Measurements from ENCODE around the gene CES1. TPM values are rescaled to one million over a fixed set of nuclear protein-coding genes. Genes with fewer than 3 reads are reported as not detected.
"Not testable (repeated sequence)": the region's sequence is repeated elsewhere in the genome, so short reads cannot be mapped to it uniquely, and the experiment has no call there.

Gene CES1
- total and polyA plus RNA-seq, 7 donors, result 1.3 to 4.9 (median 3.2) TPM

DNA sequence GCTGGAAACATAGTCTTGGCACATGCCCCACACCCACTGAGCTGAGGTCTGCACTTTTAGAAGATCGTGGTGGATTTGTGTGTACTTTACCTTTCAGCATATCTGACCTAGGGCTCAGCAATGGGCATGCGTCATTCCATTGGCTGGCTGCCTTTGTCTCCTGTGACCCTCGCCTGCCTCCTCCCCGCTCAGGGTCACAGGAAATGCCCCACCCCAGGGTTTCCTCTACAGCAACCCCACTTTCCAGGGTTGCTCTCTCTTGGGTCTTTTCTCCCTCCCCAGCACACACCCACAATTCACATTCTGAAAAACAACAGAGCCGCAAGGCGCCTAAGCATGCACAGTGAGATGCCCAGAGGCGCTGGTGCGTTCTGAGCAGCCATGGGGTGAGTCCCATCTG is 29.2 kb downstream of the CES1 start:
- H3K4me1 ChIP-seq; H3K36me3 ChIP-seq (ENCODE audit: insufficient read depth in 1 of 2, low read depth in 1 of 2); H3K27me3 ChIP-seq (ENCODE audit: insufficient read depth in 3 of 3, low read length in 2 of 3); intact Hi-C loops (cut with DNase I); ATAC-seq; H3K27ac ChIP-seq; H3K9me3 ChIP-seq; H3K4me3 ChIP-seq; DNase-seq: not testable (repeated sequence)
- WGBS, 3 donors, result no CpG with 5 or more reads among the region's 8 CpGs

GRCh38 chr16:55792934-55793374 is 39.9 kb downstream of the CES1 start:
- H3K4me1 ChIP-seq; H3K4me3 ChIP-seq; intact Hi-C loops (cut with DNase I); H3K27ac ChIP-seq; ATAC-seq; H3K36me3 ChIP-seq (ENCODE audit: insufficient read depth in 1 of 2, low read depth in 1 of 2); DNase-seq; H3K9me3 ChIP-seq; H3K27me3 ChIP-seq (ENCODE audit: insufficient read depth in 3 of 3, low read length in 2 of 3): not testable (repeated sequence)
- no CpG with 5 or more reads among the region's 11 CpGs for WGBS, 3 donors

- H3K27ac ChIP-seq; H3K27me3 ChIP-seq (ENCODE audit: insufficient read depth in 3 of 3, low read length in 2 of 3); intact Hi-C loops (cut with DNase I); DNase-seq; H3K9me3 ChIP-seq; ATAC-seq; H3K4me1 ChIP-seq; H3K4me3 ChIP-seq; H3K36me3 ChIP-seq (ENCODE audit: insufficient read depth in 1 of 2, low read depth in 1 of 2): not testable (repeated sequence)
- no CpG with 5 or more reads among the region's 6 CpGs for WGBS, 3 donors
Observed at GRCh38 chr16:55791512-55791911, 41.4 kb downstream of the CES1 start.

GRCh38 chr16:55790240-55790639 is 42.7 kb downstream of the CES1 start:
- H3K4me1 ChIP-seq; DNase-seq; ATAC-seq; H3K27ac ChIP-seq; H3K36me3 ChIP-seq (ENCODE audit: insufficient read depth in 1 of 2, low read depth in 1 of 2); H3K9me3 ChIP-seq; intact Hi-C loops (cut with DNase I); H3K4me3 ChIP-seq; H3K27me3 ChIP-seq (ENCODE audit: insufficient read depth in 3 of 3, low read length in 2 of 3): not testable (repeated sequence)
- 23 to 41% (median 38%) methylated on average over 2 of the region's 7 CpGs for WGBS, 3 donors

- DNase-seq; H3K4me1 ChIP-seq; H3K4me3 ChIP-seq; H3K27ac ChIP-seq; H3K9me3 ChIP-seq; H3K36me3 ChIP-seq (ENCODE audit: insufficient read depth in 1 of 2, low read depth in 1 of 2); ATAC-seq; H3K27me3 ChIP-seq (ENCODE audit: insufficient read depth in 3 of 3, low read length in 2 of 3); intact Hi-C loops (cut with DNase I): not testable (repeated sequence)
- 31 to 78% methylated on average over 1 to 2 of the region's 6 CpGs; no CpG with 5 or more reads in 1 of the 3 donors for WGBS, 3 donors
Observed at GRCh38 chr16:55782793-55783091, 50.2 kb downstream of the CES1 start.

DNA sequence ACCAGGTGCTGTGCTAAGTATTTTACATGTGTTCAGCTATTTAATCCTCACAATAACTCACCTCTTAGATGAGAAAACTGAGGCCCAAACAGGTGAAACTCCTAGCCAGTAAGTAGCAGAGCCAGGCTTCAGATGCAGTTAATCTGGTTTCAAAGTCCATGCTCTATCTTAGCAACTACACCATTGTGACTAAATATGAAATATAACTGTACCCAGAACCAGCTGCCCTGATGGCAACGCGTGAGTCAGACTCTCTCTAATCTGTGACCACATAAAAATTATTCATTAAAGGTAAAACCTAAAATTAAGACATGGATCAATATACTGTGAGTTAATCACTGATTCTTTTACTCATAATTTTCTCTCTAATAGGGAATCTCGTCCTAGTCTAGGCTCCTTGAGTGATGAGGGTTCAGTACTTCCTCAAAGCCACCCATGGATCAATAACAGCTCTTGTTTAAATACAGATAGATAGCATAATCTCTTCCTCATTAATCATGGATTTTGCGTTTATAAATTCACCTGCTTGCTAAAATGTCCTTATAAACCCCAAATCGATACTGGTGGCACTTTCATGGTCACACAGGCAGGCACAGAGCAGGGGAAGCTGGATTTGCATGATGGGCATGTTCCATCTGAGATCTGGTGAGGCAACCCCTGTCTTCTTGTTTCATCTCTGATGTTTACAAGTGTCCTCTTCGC is 50.7 kb downstream of the CES1 start:
- WGBS, 3 donors, result 67 to 76% (median 74%) methylated on average over 6 of the region's 6 CpGs
- H3K36me3 ChIP-seq (ENCODE audit: insufficient read depth in 1 of 2, low read depth in 1 of 2); H3K27me3 ChIP-seq (ENCODE audit: insufficient read depth in 3 of 3, low read length in 2 of 3); intact Hi-C loops (cut with DNase I); H3K4me3 ChIP-seq; H3K4me1 ChIP-seq; H3K27ac ChIP-seq; ATAC-seq; H3K9me3 ChIP-seq; DNase-seq: not testable (repeated sequence)

DNA sequence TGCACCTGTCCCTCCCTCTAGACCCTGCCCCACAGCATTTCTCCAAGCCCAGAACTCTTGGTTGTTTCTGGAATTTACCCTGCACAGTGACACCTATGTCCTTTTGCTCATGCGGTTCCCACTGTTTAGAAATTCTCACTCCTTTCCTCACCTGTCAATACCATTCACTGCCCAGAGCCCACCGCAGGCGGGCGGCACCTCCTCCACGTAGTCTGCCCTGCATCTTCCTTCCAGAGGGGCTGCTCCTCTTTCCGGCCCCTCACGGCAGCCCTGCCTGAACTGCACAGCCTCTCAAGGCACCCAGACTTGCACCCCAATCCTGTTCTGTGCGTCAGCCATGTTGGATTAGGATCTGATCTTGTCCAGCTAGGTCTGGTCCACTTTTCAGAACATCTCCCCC is 51.4 kb downstream of the CES1 start:
- 86 to 91% (median 88%) methylated on average over 8 of the region's 8 CpGs for WGBS, 3 donors
- H3K4me3 ChIP-seq; H3K4me1 ChIP-seq; H3K27me3 ChIP-seq (ENCODE audit: insufficient read depth in 3 of 3, low read length in 2 of 3); ATAC-seq; DNase-seq; H3K36me3 ChIP-seq (ENCODE audit: insufficient read depth in 1 of 2, low read depth in 1 of 2); H3K27ac ChIP-seq; intact Hi-C loops (cut with DNase I); H3K9me3 ChIP-seq: not testable (repeated sequence)

DNA sequence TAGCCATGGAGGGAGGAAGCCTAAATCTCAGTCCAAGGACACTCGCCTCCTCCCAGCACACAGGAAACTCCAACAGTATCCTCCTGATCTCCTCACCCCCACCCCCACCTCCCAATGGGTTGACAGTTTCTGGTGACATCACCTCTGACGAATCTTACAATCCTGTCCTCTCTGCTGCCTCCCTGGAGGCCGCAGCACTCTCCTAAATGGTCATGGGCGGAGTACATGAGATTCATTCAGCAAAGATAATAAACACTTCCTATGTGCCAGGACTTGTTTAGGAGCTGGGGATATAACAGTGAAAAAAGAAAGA is 52.8 kb downstream of the CES1 start:
- WGBS, 3 donors, result 48 to 68% (median 67%) methylated on average over 3 to 4 of the region's 4 CpGs
- ATAC-seq; H3K9me3 ChIP-seq; H3K27ac ChIP-seq; DNase-seq; H3K4me1 ChIP-seq; H3K36me3 ChIP-seq (ENCODE audit: insufficient read depth in 1 of 2, low read depth in 1 of 2); intact Hi-C loops (cut with DNase I); H3K4me3 ChIP-seq; H3K27me3 ChIP-seq (ENCODE audit: insufficient read depth in 3 of 3, low read length in 2 of 3): not testable (repeated sequence)
